Smooth muscle cell (in vitro differentiated cells): ENCODE data around the gene DTNB. TPM values are rescaled to one million over a fixed set of nuclear protein-coding genes. Genes with fewer than 3 reads are reported as not detected.

Experiments used
- DNase-seq: peaks from one replicate; lab custom pipeline; 2025; ENCODE audit not compliant: unreplicated experiment; lab: John Stamatoyannopoulos, UW
- H2AFZ ChIP-seq: fragments of 200-600 bp; sonication (generic); 2 replicates; pipeline ENCODE4 v1.6.0; 2016; ENCODE audit warnings: antibody characterized with exemption, low read depth, mild to moderate bottlenecking
- H3F3A ChIP-seq: fragments of 200-600 bp; sonication (generic); 2 replicates; pipeline ENCODE4 v1.6.0; 2017; ENCODE audit warnings: antibody characterized with exemption, low read depth
- H3K27ac ChIP-seq: fragments of 200-600 bp; sonication (generic); 2 replicates; pipeline ENCODE4 v1.5.1; 2016; ENCODE audit warnings: low read depth, mild to moderate bottlenecking
- H3K27me3 ChIP-seq: fragments of 200-600 bp; sonication (generic); 2 replicates; pipeline ENCODE4 v1.6.1; 2016; ENCODE audit warnings: low read depth, mild to moderate bottlenecking
- H3K36me3 ChIP-seq: fragments of 200-600 bp; sonication (generic); 2 replicates; pipeline ENCODE4 v1.5.1; 2016; ENCODE audit warnings: low read depth
- H3K4me1 ChIP-seq: fragments of 200-600 bp; sonication (generic); 2 replicates; pipeline ENCODE4 v1.5.1; 2016; ENCODE audit warnings: low read depth
- H3K4me2 ChIP-seq: fragments of 200-600 bp; sonication (generic); 2 replicates; pipeline ENCODE4 v1.6.0; 2016; ENCODE audit warnings: mild to moderate bottlenecking
- H3K4me3 ChIP-seq: fragments of 200-600 bp; sonication (generic); 2 replicates; pipeline ENCODE4 v1.5.1; 2016; ENCODE audit warnings: mild to moderate bottlenecking
- H3K79me2 ChIP-seq: fragments of 200-600 bp; sonication (generic); 2 replicates; pipeline ENCODE4 v1.6.0; 2016; ENCODE audit warnings: low read depth, mild to moderate bottlenecking
- H3K9ac ChIP-seq: fragments of 200-600 bp; sonication (generic); 2 replicates; pipeline ENCODE4 v1.6.0; 2016; ENCODE audit warnings: low read depth
- H3K9me3 ChIP-seq: fragments of 200-600 bp; sonication (generic); replicated peaks from 2 replicates; pipeline ENCODE4 v1.5.1; 2016; ENCODE audit warnings: low read depth
- H4K20me1 ChIP-seq: fragments of 200-600 bp; sonication (generic); 2 replicates; pipeline ENCODE4 v1.6.0; 2016; ENCODE audit warnings: low read depth
- WGBS: methylation state at CpG from one replicate; pipeline ENCODE4 v1.1.7; 2016; ENCODE audit warnings: low lambda C conversion rate; 5-methylcytosine and 5-hydroxymethylcytosine counted together
- polyA plus RNA-seq: library from polyadenylated mRNA; unstranded; fragments of >200 nt; fragmentation: Nextera tagmentation; extraction: Ambion mirVana; gene quantifications from 2 replicates; pipeline ENCODE4 v1.2.1, GENCODE V29; 2016
- total RNA-seq: library from RNA; depleted of rRNA; stranded (reverse); fragments of >200 nt; gene quantifications from 2 replicates; pipeline ENCODE4 v1.2.3, GENCODE V29; 2014
- TF ChIP-seq, protein P1 (sequence below): fragments of 200-600 bp; sonication (generic); IDR thresholded peaks from 2 replicates; pipeline ENCODE4 v1.5.1; 2017; ENCODE audit warnings: borderline replicate concordance, mild to moderate bottlenecking, antibody characterized with exemption; ENCODE audit not compliant: insufficient read depth, poor library complexity, severe bottlenecking

Gene DTNB
- total RNA-seq (2.6 and 4.9 TPM in 2 replicates), polyA plus RNA-seq (5.4 and 9.5 TPM in 2 replicates)

DNA sequence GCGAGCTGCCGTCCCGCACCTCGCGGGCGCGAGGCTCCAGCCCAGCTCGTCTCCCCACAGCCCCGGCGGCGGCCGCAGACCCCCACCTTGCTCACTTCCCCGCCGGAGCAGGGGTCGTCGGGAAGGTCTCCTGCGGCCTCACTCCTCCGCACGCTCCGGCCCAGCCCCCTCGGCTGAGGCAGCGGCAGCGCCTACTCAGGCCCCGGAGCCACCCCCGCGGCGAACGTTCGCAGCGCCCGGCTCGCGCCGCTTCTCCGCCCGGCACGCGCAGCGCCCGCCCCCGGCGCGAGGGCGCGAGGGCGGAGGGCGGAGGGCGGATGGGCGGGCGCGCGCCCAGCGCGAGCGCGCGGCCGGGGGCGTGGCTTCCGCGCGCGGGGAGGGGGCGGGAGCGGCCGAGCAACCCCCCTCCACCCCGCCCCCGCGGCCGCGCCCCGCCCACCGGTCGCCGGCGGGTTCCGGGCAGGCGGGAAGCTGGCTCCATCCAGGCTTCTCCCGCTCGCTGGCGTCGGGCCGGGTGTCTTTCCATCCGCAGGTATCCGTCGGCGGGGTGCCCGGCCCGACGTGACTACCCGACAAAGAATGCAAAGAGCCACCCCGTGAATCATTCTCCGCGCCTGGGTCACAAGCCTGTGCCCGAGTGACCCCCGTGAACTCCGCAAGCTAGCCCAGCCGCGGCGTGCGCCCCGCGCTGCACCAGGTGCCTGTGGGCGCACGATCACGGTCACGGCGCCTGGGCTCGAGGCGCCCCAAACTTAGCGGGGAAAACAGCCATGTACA lies at the start of gene DTNB:
Gene DTNB (minus strand): TSS at position 278 of the 777 bp plus-strand sequence. CDS start 20,917 bp downstream, outside the sequence.
- no peaks in the 10 kb centered on the region for H3K79me2 ChIP-seq
- H3K27me3 ChIP-seq, result peaks cover 27% of the 10 kb centered on the region
- H3K9me3 ChIP-seq, result no peaks in the 10 kb centered on the region
- peak within 1 kb of the TSS; percentile 34 for H3K9ac ChIP-seq
- peak within 1 kb of the TSS; percentile 97 for H3K4me2 ChIP-seq
- peaks cover 3% of the 10 kb centered on the region for H3F3A ChIP-seq
- peak within 1 kb of the TSS; percentile 87 for H3K4me3 ChIP-seq
- DNase-seq, result peak; percentile 68
- peaks cover 14% of the 10 kb centered on the region for H3K4me1 ChIP-seq
- no peaks in the 10 kb centered on the region for H3K36me3 ChIP-seq
- peaks cover 5% of the 10 kb centered on the region for H4K20me1 ChIP-seq
- TF ChIP-seq, protein P1, sequence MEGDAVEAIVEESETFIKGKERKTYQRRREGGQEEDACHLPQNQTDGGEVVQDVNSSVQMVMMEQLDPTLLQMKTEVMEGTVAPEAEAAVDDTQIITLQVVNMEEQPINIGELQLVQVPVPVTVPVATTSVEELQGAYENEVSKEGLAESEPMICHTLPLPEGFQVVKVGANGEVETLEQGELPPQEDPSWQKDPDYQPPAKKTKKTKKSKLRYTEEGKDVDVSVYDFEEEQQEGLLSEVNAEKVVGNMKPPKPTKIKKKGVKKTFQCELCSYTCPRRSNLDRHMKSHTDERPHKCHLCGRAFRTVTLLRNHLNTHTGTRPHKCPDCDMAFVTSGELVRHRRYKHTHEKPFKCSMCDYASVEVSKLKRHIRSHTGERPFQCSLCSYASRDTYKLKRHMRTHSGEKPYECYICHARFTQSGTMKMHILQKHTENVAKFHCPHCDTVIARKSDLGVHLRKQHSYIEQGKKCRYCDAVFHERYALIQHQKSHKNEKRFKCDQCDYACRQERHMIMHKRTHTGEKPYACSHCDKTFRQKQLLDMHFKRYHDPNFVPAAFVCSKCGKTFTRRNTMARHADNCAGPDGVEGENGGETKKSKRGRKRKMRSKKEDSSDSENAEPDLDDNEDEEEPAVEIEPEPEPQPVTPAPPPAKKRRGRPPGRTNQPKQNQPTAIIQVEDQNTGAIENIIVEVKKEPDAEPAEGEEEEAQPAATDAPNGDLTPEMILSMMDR, result no peak
- whole genome bisulfite sequencing, result 3% methylated on average over 55 of the region's 111 CpGs
- H3K27ac ChIP-seq, result no peak within 1 kb of the TSS
- H2AFZ ChIP-seq, result peak within 1 kb of the TSS; percentile 91

- Histone ChIP-seq H4K20me1 (no peaks in the 10 kb centered on the region), H3K4me3 (no peak overlapping the region), H3K36me3 (no peaks in the 10 kb centered on the region), H3K9ac (no peak overlapping the region), H2AFZ (no peak overlapping the region), H3K27me3 (peaks cover 3% of the 10 kb centered on the region), H3K27ac (no peak overlapping the region), H3K9me3 (no peaks in the 10 kb centered on the region), H3K4me2 (no peak overlapping the region), H3K79me2 (no peaks in the 10 kb centered on the region), H3K4me1 (peaks cover 18% of the 10 kb centered on the region), H3F3A (no peaks in the 10 kb centered on the region)
- no peak for DNase-seq
- 92% methylated on average over 3 of the region's 3 CpGs for WGBS
- TF ChIP-seq, protein P1, result no peak
Observed at GRCh38 chr2:25722224-25722623, 48.8 kb upstream of the DTNB start.

GRCh38 chr2:25720575-25720974 lies 47.2 kb upstream of the DTNB start:
- Histone ChIP-seq H3K27me3 (peaks cover 3% of the 10 kb centered on the region), H3K4me2 (no peak overlapping the region), H3K9me3 (no peaks in the 10 kb centered on the region), H3K36me3 (no peaks in the 10 kb centered on the region), H3F3A (no peaks in the 10 kb centered on the region), H3K4me1 (peaks cover 18% of the 10 kb centered on the region), H3K79me2 (no peaks in the 10 kb centered on the region), H2AFZ (no peak overlapping the region), H4K20me1 (no peaks in the 10 kb centered on the region), H3K4me3 (no peak overlapping the region), H3K9ac (no peak overlapping the region), H3K27ac (no peak overlapping the region)
- no peak for DNase-seq
- WGBS, result 75% methylated on average over 1 of the region's 1 CpG
- TF ChIP-seq, protein P1, result no peak
